Small intestine (tissue), 7 donors: ENCODE results near the gene SEMA4B. TPM values are rescaled to one million over a fixed set of nuclear protein-coding genes. Genes with fewer than 3 reads are reported as not detected.
A peak's percentile ranks its signal among the peaks of the same experiment; 100 is the strongest.
"Not testable (repeated sequence)": the region's sequence is repeated elsewhere in the genome, so short reads cannot be mapped to it uniquely, and the experiment has no call there.

Experiments
- DNase-seq, 2 donors: peaks; one replicate each; pipeline versions ENCODE4 v3.0.0 to v3.0.0-alpha.2; 2013
- FAIRE-seq: peaks from 2 replicates; lab custom pipeline; 2012; peaks lifted over from hg19 to GRCh38; lab: Jason Lieb, UNC
- H3K27ac ChIP-seq, 3 donors: one replicate each; pipeline ENCODE4 v1.5.1; 2013; ENCODE audit warnings: low read length in 2 of 3, mild to moderate bottlenecking in 2 of 3, control low read depth in 1 of 3, inconsistent platforms in 1 of 3, low read depth in 1 of 3, moderate library complexity in 1 of 3
- H3K27me3 ChIP-seq, 3 donors: one replicate each; pipeline ENCODE4 v1.6.1; 2013; ENCODE audit warnings: low read length in 3 of 3, inconsistent platforms in 1 of 3; ENCODE audit not compliant: control insufficient read depth in 3 of 3, insufficient read depth in 3 of 3
- H3K36me3 ChIP-seq, 3 donors: one replicate each; pipeline ENCODE4 v1.6.1; 2013; ENCODE audit warnings: low read length in 3 of 3, inconsistent platforms in 1 of 3, low read depth in 1 of 3, mild to moderate bottlenecking in 1 of 3, moderate library complexity in 1 of 3; ENCODE audit not compliant: control insufficient read depth in 3 of 3, insufficient read depth in 2 of 3
- H3K4me1 ChIP-seq, 3 donors: one replicate each; pipeline ENCODE4 v1.6.1; 2013; ENCODE audit warnings: low read length in 2 of 3, inconsistent platforms in 1 of 3, low read depth in 1 of 3, mild to moderate bottlenecking in 1 of 3, moderate library complexity in 1 of 3; ENCODE audit not compliant: control insufficient read depth in 3 of 3, insufficient read depth in 2 of 3
- H3K4me3 ChIP-seq, 3 donors: one replicate each; pipeline ENCODE4 v1.5.1; 2013; ENCODE audit warnings: low read length in 3 of 3, control low read depth in 1 of 3, inconsistent platforms in 1 of 3, low read depth in 1 of 3, mild to moderate bottlenecking in 1 of 3, moderate library complexity in 1 of 3
- H3K9me3 ChIP-seq, 2 donors: one replicate each; pipeline ENCODE4 v1.6.1; 2013; ENCODE audit warnings: low read depth in 1 of 2, low read length in 1 of 2; ENCODE audit not compliant: control insufficient read depth in 2 of 2, insufficient read depth in 1 of 2
- WGBS, 3 donors: extraction: QIAGEN DNeasy Blood & Tissue Kit; methylation state at CpG; one replicate each; pipeline ENCODE4 v1.1.7; 2013; 5-methylcytosine and 5-hydroxymethylcytosine counted together
- polyA plus RNA-seq, 4 donors: library from polyadenylated mRNA; stranded (reverse) in 3 of 4; unstranded in 1 of 4; fragments of 200-250 nt in 3 of 4; fragments of 120-200 nt in 1 of 4; gene quantifications; one replicate each; pipeline versions ENCODE4 v1.2.1 to v1.2.3, GENCODE V29; 2013
- donor health status: healthy with polysubstance abuse.
- donor health status: control.
- donor health status: control.
- donor health status: Bipolar disorder and iron deficiency.
- donor health status: healthy.

Gene SEMA4B
- polyA plus RNA-seq, 4 donors = 26.2 to 47.2 (median 34.8) TPM

GRCh38 chr15:90260731-90261130 is 59.6 kb downstream of the SEMA4B start:
- 88 to 94% (median 89%) methylated on average over 3 to 6 of the region's 6 CpGs for WGBS, 3 donors
- not testable (repeated sequence) for H3K36me3 ChIP-seq, H3K9me3 ChIP-seq, DNase-seq, H3K4me3 ChIP-seq, FAIRE-seq, H3K27me3 ChIP-seq, H3K27ac ChIP-seq
- peaks cover 0 to 12% (median 0%) of the 10 kb centered on the region in 3 donors for H3K4me1 ChIP-seq

- no peak overlapping the region for H3K4me3 ChIP-seq
- DNase-seq (peak in 1 of 2 donors; percentile 61), FAIRE-seq (no peak)
- peaks cover 0 to 3% (median 0%) of the 10 kb centered on the region in 3 donors for H3K36me3 ChIP-seq
- no peaks in the 10 kb centered on the region for H3K9me3 ChIP-seq
- WGBS, 3 donors = 32 to 76% (median 48%) methylated on average over 5 of the region's 5 CpGs
- peak overlapping the region in 1 of 3 donors; percentile 12 for H3K27ac ChIP-seq
- H3K4me1 ChIP-seq = peaks cover 0 to 12% (median 0%) of the 10 kb centered on the region in 3 donors
- H3K27me3 ChIP-seq = no peaks in the 10 kb centered on the region
These were observed 60.7 kb downstream of the SEMA4B start for GRCh38 chr15:90261811-90262210.

DNA sequence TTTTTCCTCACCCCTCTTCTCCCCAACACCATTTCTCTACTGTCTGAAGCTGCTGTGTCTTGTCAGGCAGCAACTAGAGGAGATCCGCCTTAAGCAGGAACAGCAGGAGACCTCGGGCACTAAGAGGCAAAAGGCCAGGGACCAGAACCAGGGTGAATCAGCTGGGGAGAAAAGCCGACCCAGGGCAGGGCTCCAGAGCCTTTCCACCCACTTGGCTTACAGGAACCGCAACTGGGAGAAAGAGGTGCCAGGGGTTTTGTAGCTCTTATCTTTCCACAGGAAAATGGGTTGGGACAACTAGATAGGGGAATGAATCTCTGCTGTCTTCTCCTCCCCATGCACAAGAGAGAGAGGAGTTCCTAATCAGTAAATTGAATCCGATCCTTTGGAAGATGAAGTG is 61.3 kb downstream of the SEMA4B start:
- H3K4me1 ChIP-seq = peaks cover 1 to 17% (median 4%) of the 10 kb centered on the region in 3 donors
- peaks cover 0 to 9% (median 0%) of the 10 kb centered on the region in 3 donors for H3K36me3 ChIP-seq
- no peaks in the 10 kb centered on the region for H3K27me3 ChIP-seq
- WGBS, 3 donors = 49 to 78% (median 64%) methylated on average over 5 of the region's 5 CpGs
- H3K4me3 ChIP-seq = no peak overlapping the region
- no peaks in the 10 kb centered on the region for H3K9me3 ChIP-seq
- peak overlapping the region in 1 of 3 donors; percentile 12 for H3K27ac ChIP-seq
- FAIRE-seq (no peak), DNase-seq (peak in 1 of 2 donors; percentile 24)

DNA sequence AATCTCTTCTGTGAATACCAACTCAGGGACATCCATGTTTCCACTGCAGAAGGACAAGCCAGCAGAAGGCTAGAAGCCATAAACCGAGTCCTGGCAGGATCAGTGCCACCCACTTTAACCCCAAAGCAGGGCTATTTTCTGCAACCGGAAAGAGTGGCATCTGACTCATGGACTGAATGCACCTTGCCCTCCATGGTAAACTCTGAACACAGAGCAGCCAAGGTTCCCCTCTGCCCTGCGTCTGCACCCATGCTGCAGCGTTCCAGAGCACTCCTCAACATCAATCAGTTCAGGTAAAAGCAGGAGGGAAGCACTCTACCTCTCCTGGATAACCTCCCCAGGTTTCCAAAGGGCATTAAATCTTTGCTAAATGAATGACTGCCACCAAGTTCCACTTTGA is 63.5 kb downstream of the SEMA4B start:
- Histone ChIP-seq H3K27me3 (no peaks in the 10 kb centered on the region), H3K36me3 (peaks cover 0 to 16% (median 0%) of the 10 kb centered on the region in 3 donors), H3K4me1 (peaks cover 4 to 29% (median 13%) of the 10 kb centered on the region in 3 donors), H3K27ac (peak overlapping the region; percentile 93 to 99 (median 95)), H3K4me3 (peak overlapping the region; percentile 63 to 89 (median 78)), H3K9me3 (no peaks in the 10 kb centered on the region)
- DNase-seq (peak; percentile 80 to 94), FAIRE-seq (no peak)
- WGBS, 3 donors = 4 to 39% (median 16%) methylated on average over 4 of the region's 4 CpGs

DNA sequence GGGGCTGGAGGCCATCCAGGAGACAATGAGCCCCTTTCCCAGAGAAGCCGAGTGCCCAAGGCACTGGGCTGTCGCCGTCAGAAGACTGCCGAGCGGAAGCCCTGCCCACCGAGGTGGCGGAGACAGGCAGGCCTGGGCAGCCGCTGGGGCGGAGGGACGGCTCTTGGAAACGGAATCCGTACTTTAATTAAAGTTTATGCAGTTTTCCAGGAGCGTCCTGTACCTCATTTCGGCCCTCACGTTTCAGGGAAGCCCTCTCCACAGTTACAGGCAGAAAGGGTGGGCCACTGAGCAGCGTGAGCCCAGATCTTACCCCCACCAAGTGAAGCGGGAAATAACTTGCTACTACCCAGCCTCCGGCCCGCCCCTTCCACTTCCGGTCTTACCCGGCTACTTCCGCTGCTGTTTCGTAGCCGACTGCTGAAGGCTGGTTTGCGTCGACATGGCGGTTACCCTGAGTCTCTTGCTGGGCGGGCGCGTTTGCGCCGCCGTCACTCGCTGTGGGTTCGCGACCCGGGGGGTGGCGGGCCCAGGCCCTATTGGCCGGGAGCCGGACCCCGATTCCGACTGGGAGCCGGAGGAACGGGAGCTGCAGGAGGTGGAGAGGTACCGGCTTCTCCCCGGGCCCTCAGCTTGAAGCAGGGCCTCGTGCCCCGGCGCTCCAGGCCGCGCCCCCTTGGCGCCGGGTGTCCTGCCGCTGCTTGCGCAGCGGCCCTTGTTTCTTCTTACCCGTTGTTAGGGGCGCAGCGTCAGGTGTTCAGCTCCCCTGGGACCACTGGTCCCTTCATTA is 64.3 kb downstream of the SEMA4B start, which contains the start of gene NGRN:
Gene NGRN (plus strand): TSS at position 402 of the 790 bp plus-strand sequence. CDS start 41 bp downstream, at position 443.
- Histone ChIP-seq H3K36me3 (peaks cover 0 to 19% (median 5%) of the 10 kb centered on the region in 3 donors), H3K27me3 (no peaks in the 10 kb centered on the region), H3K4me3 (peak within 1 kb of the TSS; percentile 63 to 89 (median 78)), H3K9me3 (no peaks in the 10 kb centered on the region), H3K4me1 (peaks cover 4 to 29% (median 13%) of the 10 kb centered on the region in 3 donors), H3K27ac (peak within 1 kb of the TSS; percentile 93 to 99 (median 95))
- DNase-seq (peak; percentile 92 to 98), FAIRE-seq (no peak)
- 0 to 1% (median 0%) methylated on average over 54 to 59 of the region's 59 CpGs for WGBS, 3 donors

DNA sequence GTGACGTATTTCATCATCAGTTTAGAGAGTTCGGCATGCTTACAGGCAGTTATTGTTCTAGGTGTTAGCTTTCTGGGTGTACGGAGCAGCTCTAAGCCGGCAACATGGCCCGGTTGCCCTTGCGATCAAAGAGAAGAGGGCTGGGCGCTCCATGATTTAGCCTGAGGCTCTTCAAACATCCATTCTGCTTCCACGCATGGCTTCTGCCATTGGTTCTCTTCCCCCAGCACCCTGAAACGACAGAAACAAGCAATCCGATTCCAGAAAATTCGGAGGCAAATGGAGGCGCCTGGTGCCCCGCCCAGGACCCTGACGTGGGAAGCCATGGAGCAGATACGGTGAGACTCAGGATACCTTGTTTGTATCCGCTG is 64.9 kb downstream of the SEMA4B start:
- peaks cover 4 to 29% (median 13%) of the 10 kb centered on the region in 3 donors for H3K4me1 ChIP-seq
- H3K9me3 ChIP-seq = no peaks in the 10 kb centered on the region
- WGBS, 3 donors = 0% methylated on average over 16 of the region's 16 CpGs
- DNase-seq (peak in 1 of 2 donors; percentile 44), FAIRE-seq (no peak)
- H3K27me3 ChIP-seq = no peaks in the 10 kb centered on the region
- peaks cover 0 to 23% (median 7%) of the 10 kb centered on the region in 3 donors for H3K36me3 ChIP-seq
- H3K4me3 ChIP-seq = peak overlapping the region; percentile 63 to 89 (median 78)
- peak overlapping the region; percentile 93 to 99 (median 95) for H3K27ac ChIP-seq

DNA sequence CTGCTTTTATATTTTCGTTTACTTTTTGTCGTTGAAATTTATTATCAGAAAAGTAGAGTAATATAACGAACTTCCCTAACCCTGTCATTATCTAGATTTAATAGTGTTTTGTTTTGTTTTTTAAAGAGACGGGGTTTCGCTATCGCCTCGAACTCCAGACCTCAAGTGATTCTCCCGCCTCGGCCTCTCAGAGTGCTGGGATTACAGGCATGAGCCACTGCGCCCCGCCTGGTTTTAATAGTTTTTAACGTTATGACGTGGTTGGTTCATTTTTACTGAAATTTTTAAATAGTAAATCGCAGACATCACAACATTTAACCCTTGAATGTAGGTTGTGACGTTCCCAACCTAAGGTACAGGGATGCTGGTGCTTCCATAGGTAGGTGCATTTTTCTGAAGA is 65.4 kb downstream of the SEMA4B start:
- Histone ChIP-seq H3K4me3 (peak overlapping the region; percentile 27 to 89 (median 63)), H3K36me3 (peaks cover 0 to 28% (median 8%) of the 10 kb centered on the region in 3 donors), H3K9me3 (no peaks in the 10 kb centered on the region), H3K27me3 (no peaks in the 10 kb centered on the region), H3K27ac (peak overlapping the region; percentile 93 to 99 (median 95)), H3K4me1 (peaks cover 4 to 29% (median 13%) of the 10 kb centered on the region in 3 donors)
- FAIRE-seq = no peak
- DNase-seq = peak; percentile 31 to 38
- 2 to 8% (median 2%) methylated on average over 15 of the region's 15 CpGs for WGBS, 3 donors

- H3K4me1 ChIP-seq = peaks cover 4 to 29% (median 13%) of the 10 kb centered on the region in 3 donors
These were observed 67.3 kb downstream of the SEMA4B start for GRCh38 chr15:90268415-90268814.

More at GRCh38 chr15:90268415-90268814, 67.3 kb downstream of the SEMA4B start:
- Histone ChIP-seq H3K9me3 (no peaks in the 10 kb centered on the region), H3K27ac (peak overlapping the region in 1 of 3 donors; percentile 17), H3K27me3 (no peaks in the 10 kb centered on the region), H3K36me3 (peaks cover 3 to 34% (median 19%) of the 10 kb centered on the region in 3 donors), H3K4me3 (no peak overlapping the region)
- DNase-seq (peak; percentile 33 to 53), FAIRE-seq (no peak)
- 8 to 46% (median 33%) methylated on average over 1 of the region's 1 CpG for WGBS, 3 donors
